HG03103 (cell line): ENCODE data around the gene ZNF502.
A peak's percentile ranks its signal among the peaks of the same experiment; 100 is the strongest.
"Not testable (repeated sequence)": the region's sequence is repeated elsewhere in the genome, so short reads cannot be mapped to it uniquely, and the experiment has no call there.

Source experiments
- ATAC-seq: cut with Tn5 transposase; IDR thresholded peaks from one replicate; pipeline ENCODE4 v1.9.1; 2021; ENCODE audit warnings: low read depth; ENCODE audit not compliant: unreplicated experiment

ZNF502 gene

GRCh38 chr3:44712455-44713075, at the start of gene ZNF502:
ZNF502 (plus strand) TSS chr3:44712660; CDS start chr3:44720262, 7,602 bp downstream.
- ATAC-seq: no peak

GRCh38 chr3:44665173-44665572, 47.3 kb upstream of the ZNF502 start:
- no peak for ATAC-seq

GRCh38 chr3:44666346-44666745, 46.1 kb upstream of the ZNF502 start:
- ATAC-seq: no peak

DNA sequence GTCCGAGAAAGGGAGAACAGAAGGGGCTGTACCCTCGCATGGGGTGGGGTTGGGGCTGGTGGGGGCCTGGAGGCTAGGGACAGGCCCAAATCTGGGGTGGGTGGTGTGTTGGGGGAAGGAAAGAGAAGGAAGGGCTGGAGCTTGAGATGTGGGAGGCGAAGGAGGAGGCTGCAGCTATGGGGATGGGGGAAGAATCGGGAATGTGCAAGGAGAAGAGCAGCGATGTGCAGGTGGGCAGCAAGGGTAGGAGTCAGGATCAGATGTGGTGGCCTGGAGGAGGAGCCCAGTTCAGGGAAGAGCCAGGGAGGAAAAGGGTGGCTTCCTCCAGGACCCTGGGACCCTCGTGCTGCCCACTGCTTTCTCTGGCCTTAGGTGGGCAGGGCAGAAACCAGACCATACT, 42.7 kb upstream of the ZNF502 start:
- no peak for ATAC-seq

- not testable (repeated sequence) for ATAC-seq
These were observed 39.0 kb upstream of the ZNF502 start for GRCh38 chr3:44673466-44673865.

DNA sequence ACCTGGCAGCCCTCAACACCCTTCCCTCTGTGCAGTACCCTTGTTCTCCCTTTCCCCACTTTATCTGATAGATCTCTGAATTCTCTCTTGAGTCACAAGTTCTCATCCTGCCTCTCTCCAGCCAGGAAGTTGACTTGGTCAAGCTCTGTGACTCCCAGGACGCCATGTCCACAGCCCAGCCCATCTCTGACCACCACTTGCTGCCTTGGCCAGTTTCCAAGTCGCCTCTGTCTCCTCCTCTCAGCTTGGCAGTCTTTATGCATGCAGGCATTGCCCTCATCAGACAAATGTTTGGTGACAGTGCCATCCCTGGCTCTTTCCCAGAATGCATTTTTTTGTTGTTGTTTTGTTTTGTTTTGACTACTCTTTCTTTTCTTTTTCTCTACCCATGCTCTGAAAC, 38.2 kb upstream of the ZNF502 start:
- ATAC-seq: no peak

DNA sequence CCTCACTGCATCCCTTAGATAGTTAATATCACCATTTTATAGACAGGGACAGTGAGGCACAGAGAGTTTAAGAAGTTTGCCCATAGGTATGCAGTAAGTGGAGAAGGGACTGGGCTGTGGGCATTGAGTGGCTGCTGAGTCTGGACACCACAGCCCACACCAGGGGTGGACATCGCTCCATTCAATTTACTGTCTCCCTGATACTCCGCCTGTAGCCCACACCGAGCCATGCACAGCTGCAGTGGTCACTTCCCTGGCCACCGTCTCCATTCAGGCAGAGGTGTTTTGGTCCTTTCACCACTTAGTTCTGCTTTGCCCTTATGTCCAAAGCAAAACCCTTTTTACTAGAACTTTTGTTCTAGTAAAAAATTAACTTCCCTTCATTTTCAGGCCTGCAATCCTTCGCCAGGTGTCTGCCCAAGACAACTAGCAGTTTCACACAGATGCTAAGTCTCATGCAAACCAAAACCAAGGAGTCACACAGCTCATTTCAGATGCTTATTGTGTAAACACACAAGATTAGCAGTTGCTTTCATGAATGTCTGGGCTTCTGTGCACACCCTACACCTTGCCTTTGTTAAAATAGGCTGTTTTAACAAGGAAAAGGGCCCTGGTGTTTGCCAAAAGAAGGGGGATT, 33.9 kb upstream of the ZNF502 start:
- ATAC-seq: no peak

DNA sequence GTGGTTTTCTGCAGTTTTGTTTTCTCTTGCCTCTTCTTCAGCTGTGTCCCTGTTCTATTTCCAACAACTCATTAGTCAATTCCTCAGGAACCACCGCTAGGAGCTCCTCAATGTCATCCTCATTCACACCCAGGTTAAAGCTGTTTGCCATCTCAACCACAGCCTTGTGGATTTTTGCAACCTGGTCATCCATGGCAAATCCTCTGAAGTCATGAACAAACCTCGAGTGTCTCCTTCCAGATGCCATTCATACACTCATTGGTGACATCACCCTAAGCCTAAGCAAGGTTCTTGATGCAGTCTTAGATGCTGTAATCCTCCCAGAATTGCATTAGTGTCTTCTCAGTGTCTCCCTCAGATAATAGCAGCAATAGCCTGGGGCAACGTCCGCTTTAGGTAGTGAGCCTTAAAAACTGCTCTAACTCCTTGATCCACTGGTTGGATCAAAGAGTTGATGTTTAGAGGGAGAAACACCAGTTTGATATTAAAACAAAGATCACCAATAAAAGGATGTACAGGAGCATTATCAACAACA, 31.5 kb upstream of the ZNF502 start:
- ATAC-seq: no peak

GRCh38 chr3:44682182-44682896, 30.1 kb upstream of the ZNF502 start:
- no peak for ATAC-seq

- peak; percentile 80 for ATAC-seq
These were observed 27.2 kb upstream of the ZNF502 start for GRCh38 chr3:44685128-44685800.

GRCh38 chr3:44687898-44688297, 24.6 kb upstream of the ZNF502 start:
- no peak for ATAC-seq

GRCh38 chr3:44721231-44722102, 9.0 kb downstream of the ZNF502 start:
- ATAC-seq: no peak

DNA sequence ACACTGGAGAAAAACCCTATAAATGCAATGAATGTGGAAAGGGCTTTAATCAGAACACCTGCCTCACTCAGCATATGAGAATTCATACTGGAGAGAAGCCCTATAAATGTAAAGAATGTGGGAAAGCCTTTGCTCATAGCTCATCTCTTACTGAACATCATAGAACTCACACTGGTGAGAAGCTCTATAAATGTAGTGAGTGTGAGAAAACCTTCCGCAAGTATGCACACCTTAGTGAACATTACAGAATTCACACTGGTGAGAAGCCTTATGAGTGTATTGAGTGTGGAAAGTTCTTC, 9.6 kb downstream of the ZNF502 start:
- no peak for ATAC-seq

DNA sequence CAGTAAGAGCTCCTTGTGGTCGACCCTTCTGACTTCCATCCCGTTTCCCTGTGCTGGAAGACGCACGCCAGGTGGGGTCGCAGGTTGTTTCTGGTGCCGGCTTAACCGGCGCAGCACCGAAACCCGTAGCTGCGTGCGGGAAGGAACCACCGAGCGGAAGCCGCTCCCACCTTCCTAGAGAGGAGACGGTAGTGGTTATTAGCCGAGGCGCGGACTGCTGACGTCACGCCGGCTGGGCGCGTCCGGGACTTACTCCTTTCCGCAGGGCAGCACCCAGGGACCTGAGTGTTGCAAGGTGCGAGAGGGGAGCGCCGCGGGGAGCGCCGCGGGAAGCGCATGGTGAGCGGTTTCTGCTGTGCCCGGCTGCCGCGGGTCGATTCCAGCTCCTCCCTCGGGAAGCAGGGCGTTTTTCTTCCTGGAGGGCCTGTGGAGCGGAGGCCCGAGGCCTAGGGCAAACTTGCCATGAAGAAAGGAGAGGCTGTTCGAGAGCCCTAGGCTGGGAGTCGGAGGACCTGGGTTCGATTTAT, 17.0 kb downstream of the ZNF502 start, which contains the start of gene ZNF501:
Gene ZNF501, plus strand, starts transcription at position 252 of the 527 bp plus-strand sequence. CDS start 4,787 bp downstream, outside the sequence.
- ATAC-seq: peak; percentile 95

- no peak for ATAC-seq
These were observed 22.2 kb downstream of the ZNF502 start for GRCh38 chr3:44734646-44735168.

GRCh38 chr3:44761101-44761423, 48.6 kb downstream of the ZNF502 start:
- no peak for ATAC-seq

DNA sequence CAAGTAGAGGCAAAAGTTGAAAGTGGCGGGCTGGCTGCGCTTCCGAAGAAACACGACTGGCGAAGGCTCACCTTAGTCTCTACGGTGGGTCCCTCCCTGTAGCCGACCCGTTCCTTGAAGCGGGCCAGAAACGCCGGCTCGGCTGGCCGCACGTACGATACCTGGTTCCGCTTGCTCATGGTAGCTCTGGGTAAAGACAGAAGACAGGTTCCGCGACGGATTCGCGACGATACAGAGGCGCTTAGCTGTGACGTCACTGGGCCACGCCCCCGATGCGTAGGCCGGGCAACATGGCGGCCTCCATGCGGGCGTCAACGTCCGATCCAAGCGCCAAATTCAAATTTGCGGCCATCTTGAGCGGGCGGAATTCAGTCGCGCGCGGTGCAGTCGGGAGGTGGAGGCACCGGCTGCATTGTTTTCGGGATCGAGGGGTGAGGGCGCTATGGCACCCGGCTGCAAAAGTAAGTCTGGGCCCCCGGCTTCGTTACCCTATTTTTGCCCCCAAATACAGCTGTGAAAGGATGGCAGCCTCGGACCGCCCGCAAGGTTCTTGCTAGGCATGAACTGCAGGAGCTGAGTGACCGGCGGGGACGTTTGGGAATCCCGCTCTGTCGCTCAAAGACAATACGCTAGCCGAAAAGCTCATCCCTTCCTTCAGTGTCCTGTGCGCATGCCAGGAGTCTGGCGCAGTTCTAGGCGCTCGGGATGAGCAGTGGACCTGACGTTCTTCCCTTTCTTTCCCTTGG, 49.1 kb downstream of the ZNF502 start, which contains the start of the genes KIAA1143 and KIF15:
Gene KIAA1143, minus strand, starts transcription at position 196 of the 746 bp plus-strand sequence. Its CDS starts 17 bp downstream, at position 179.
Gene KIF15, plus strand, starts transcription at position 371 of the 746 bp plus-strand sequence. Its CDS starts 72 bp downstream, at position 443.
- ATAC-seq: peak; percentile 82

- ATAC-seq: no peak
These were observed 49.8 kb downstream of the ZNF502 start for GRCh38 chr3:44762170-44762677.

- ATAC-seq: no peak
These were observed 50.2 kb downstream of the ZNF502 start for GRCh38 chr3:44762690-44763089.
